ENCODE measurements around the gene MED1.
A peak's percentile ranks its signal among the peaks of the same experiment; 100 is the strongest.
"Not testable (repeated sequence)": the region's sequence is repeated elsewhere in the genome, so short reads cannot be mapped to it uniquely, and the experiment has no call there.

The MED1 gene

GRCh38 chr17:39450847-39451581 is at the start of gene MED1:
MED1 (minus strand) TSS chr17:39451263; CDS start chr17:39451062, 201 bp downstream.
- peak; percentile 99 for DNase-seq (ENCODE audit: low read depth)
- TF ChIP-seq, protein P1, sequence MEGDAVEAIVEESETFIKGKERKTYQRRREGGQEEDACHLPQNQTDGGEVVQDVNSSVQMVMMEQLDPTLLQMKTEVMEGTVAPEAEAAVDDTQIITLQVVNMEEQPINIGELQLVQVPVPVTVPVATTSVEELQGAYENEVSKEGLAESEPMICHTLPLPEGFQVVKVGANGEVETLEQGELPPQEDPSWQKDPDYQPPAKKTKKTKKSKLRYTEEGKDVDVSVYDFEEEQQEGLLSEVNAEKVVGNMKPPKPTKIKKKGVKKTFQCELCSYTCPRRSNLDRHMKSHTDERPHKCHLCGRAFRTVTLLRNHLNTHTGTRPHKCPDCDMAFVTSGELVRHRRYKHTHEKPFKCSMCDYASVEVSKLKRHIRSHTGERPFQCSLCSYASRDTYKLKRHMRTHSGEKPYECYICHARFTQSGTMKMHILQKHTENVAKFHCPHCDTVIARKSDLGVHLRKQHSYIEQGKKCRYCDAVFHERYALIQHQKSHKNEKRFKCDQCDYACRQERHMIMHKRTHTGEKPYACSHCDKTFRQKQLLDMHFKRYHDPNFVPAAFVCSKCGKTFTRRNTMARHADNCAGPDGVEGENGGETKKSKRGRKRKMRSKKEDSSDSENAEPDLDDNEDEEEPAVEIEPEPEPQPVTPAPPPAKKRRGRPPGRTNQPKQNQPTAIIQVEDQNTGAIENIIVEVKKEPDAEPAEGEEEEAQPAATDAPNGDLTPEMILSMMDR (conservative IDR thresholded peaks at IDR 0.05; ENCODE audit: low read depth, low read length) = no peak
- peak within 1 kb of the TSS; percentile 99 for H3K4me3 ChIP-seq (ENCODE audit: low read depth, low read length)

DNA sequence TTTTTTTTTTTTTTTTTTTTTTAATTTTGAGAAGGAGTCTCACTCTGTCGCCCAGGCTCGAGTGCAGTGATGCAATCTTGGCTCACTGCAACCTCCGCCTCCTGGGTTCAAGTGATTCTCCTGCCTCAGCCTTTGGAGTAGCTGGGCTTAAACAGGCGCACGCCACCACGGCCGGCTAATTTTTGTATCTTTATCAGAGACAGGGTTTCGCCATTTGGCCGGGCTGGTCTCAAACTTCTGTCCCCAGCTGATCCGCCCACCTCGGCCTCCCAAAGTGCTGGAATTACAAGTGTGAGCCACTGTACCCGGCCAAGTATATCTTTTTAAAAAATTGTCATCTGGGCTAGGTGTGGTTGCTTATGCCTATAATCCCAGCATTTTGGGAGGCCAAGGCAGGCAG is 45.9 kb upstream of the MED1 start:
- not testable (repeated sequence) for H3K4me3 ChIP-seq (ENCODE audit: low read depth, low read length); DNase-seq (ENCODE audit: low read depth)

GRCh38 chr17:39487946-39488345 is 36.9 kb upstream of the MED1 start:
- TF ChIP-seq, protein P1 (conservative IDR thresholded peaks at IDR 0.05; ENCODE audit: low read depth, low read length) = no peak
- H3K4me3 ChIP-seq (ENCODE audit: low read depth, low read length) = no peak overlapping the region
- no peak for DNase-seq (ENCODE audit: low read depth)

- not testable (repeated sequence) for DNase-seq (ENCODE audit: low read depth); H3K4me3 ChIP-seq (ENCODE audit: low read depth, low read length)
These were observed 36.4 kb upstream of the MED1 start for GRCh38 chr17:39487490-39487889.

GRCh38 chr17:39486242-39486641 is 35.2 kb upstream of the MED1 start:
- H3K4me3 ChIP-seq (ENCODE audit: low read depth, low read length) = no peak overlapping the region
- DNase-seq (ENCODE audit: low read depth) = peak; percentile 58
- TF ChIP-seq, protein P1 (conservative IDR thresholded peaks at IDR 0.05; ENCODE audit: low read depth, low read length) = no peak

DNA sequence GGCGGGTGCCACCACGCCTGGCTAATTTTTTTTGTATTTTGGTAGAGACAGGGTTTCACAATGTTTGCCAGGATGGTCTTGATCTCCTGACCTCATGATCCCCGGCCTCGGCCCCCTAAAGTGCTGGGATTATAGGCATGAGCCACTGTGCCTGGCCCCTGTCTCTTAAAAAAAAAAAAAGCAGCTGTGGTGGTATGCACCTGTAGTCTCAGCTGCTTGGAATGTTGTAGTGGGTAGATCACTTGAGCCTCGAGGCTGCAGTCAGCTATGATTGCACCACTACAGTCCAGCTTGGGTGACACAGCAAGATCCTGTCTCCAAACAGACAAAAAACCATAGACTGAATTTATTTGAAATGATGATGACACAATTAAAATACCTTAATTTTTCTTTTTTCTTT is 34.5 kb upstream of the MED1 start:
- TF ChIP-seq, protein P1 (conservative IDR thresholded peaks at IDR 0.05; ENCODE audit: low read depth, low read length) = no peak
- H3K4me3 ChIP-seq (ENCODE audit: low read depth, low read length) = no peak overlapping the region
- DNase-seq (ENCODE audit: low read depth) = peak; percentile 95

- H3K4me3 ChIP-seq (ENCODE audit: low read depth, low read length) = no peak overlapping the region
- DNase-seq (ENCODE audit: low read depth) = no peak
- TF ChIP-seq, protein P1 (conservative IDR thresholded peaks at IDR 0.05; ENCODE audit: low read depth, low read length) = no peak
These were observed 33.1 kb upstream of the MED1 start for GRCh38 chr17:39484178-39484577.

DNA sequence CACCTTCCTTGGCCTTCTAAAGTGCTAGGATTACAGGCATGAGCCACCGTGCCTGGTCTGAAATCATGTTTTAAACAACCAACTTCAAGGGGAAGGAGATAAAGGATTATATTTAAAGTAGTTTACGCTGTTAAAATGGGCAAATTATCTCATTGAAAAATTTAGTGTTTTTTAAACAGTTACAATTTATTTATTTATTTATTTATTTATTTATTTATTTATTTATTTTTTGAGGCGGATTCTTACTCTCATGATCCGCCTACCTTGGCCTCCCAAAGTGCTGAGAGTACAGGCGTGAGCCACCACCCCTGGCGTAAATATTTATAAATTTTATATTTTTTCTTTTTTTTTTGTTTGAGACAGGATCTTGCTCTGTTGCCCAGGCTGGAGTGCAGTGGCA is 32.4 kb upstream of the MED1 start:
- TF ChIP-seq, protein P1 (conservative IDR thresholded peaks at IDR 0.05; ENCODE audit: low read depth, low read length) = no peak
- no peak overlapping the region for H3K4me3 ChIP-seq (ENCODE audit: low read depth, low read length)
- no peak for DNase-seq (ENCODE audit: low read depth)

GRCh38 chr17:39479631-39480030 is 28.6 kb upstream of the MED1 start:
- not testable (repeated sequence) for H3K4me3 ChIP-seq (ENCODE audit: low read depth, low read length); DNase-seq (ENCODE audit: low read depth)
